Naive thymus-derived CD4-positive, alpha-beta T cell (primary cell): ENCODE data around the gene ZNF816. TPM values are rescaled to one million over a fixed set of nuclear protein-coding genes. Genes with fewer than 3 reads are reported as not detected.

Source experiments
- ATAC-seq: fragments of 150-1000 bp; cut with Tn5 transposase; 2 replicates; pipeline ENCODE4 v1.10.0; 2021; ENCODE audit warnings: mild to moderate bottlenecking, moderate library complexity
- CTCF ChIA-PET: fragments of 350-600 bp; sonication (Branson Sonifier 250); formaldehyde crosslinking; loops from one replicate; lab custom pipeline; 2021; ENCODE audit warnings: antibody characterized with exemption; lab: Charles Lee
- POLR2A ChIA-PET: fragments of 350-600 bp; sonication (Branson Sonifier 250); formaldehyde crosslinking; loops from one replicate; lab custom pipeline; 2021; ENCODE audit warnings: antibody characterized with exemption, inconsistent platforms; lab: Charles Lee
- DNase-seq, 9 donors: peaks; one replicate each; pipeline versions ENCODE4 v3.0.0 to v3.0.0-alpha.2; 2020 to 2022; ENCODE audit warnings: mixed read lengths in 1 of 9
- H3K27ac ChIP-seq: one replicate; pipeline ENCODE4 v1.7.0; 2013; ENCODE audit warnings: mild to moderate bottlenecking, low read depth, low read length, moderate library complexity
- H3K27me3 ChIP-seq, 2 donors: one replicate each; pipeline ENCODE4 v1.7.0; 2013; ENCODE audit warnings: low read length in 2 of 2, mild to moderate bottlenecking in 2 of 2, moderate library complexity in 2 of 2; ENCODE audit not compliant: control insufficient read depth in 2 of 2, insufficient read depth in 2 of 2
- H3K36me3 ChIP-seq, 3 experiments: 1 replicate in 2 of 3; 2 replicates in 1 of 3; pipeline ENCODE4 v1.7.0; 2013; ENCODE audit warnings: low read length in 3 of 3, mild to moderate bottlenecking in 3 of 3, moderate library complexity in 1 of 3; ENCODE audit not compliant: insufficient read depth in 3 of 3, control insufficient read depth in 2 of 3
- H3K4me1 ChIP-seq, 2 donors: one replicate each; pipeline ENCODE4 v1.7.0; 2013; ENCODE audit warnings: low read length in 2 of 2, mild to moderate bottlenecking in 2 of 2, moderate library complexity in 1 of 2; ENCODE audit not compliant: control insufficient read depth in 2 of 2, insufficient read depth in 2 of 2
- H3K4me3 ChIP-seq: 2 replicates; pipeline ENCODE4 v1.7.0; 2013; ENCODE audit warnings: mild to moderate bottlenecking, low read length
- H3K9me3 ChIP-seq, 3 experiments: 1 replicate in 2 of 3; 2 replicates in 1 of 3; pipeline ENCODE4 v1.7.0; 2013; ENCODE audit warnings: low read length in 3 of 3; ENCODE audit not compliant: control insufficient read depth in 2 of 3
- H3K27ac Mint-ChIP-seq, 9 donors: one replicate each; pipeline ENCODE4 v1.8.0; 2020 to 2022; ENCODE audit warnings: mixed read lengths in 9 of 9, mild to moderate bottlenecking in 8 of 9, moderate library complexity in 5 of 9, inconsistent platforms in 2 of 9
- H3K27me3 Mint-ChIP-seq, 5 donors: one replicate each; pipeline ENCODE4 v1.8.0; 2021 to 2022; ENCODE audit warnings: mixed read lengths in 5 of 5, mild to moderate bottlenecking in 1 of 5
- H3K36me3 Mint-ChIP-seq, 5 donors: one replicate each; pipeline ENCODE4 v1.8.0; 2020 to 2022; ENCODE audit warnings: mixed read lengths in 5 of 5, mild to moderate bottlenecking in 3 of 5, inconsistent platforms in 1 of 5
- H3K4me1 Mint-ChIP-seq, 7 donors: one replicate each; pipeline ENCODE4 v1.8.0; 2020 to 2022; ENCODE audit warnings: mixed read lengths in 7 of 7, mild to moderate bottlenecking in 3 of 7, inconsistent platforms in 1 of 7
- H3K4me3 Mint-ChIP-seq, 10 donors: one replicate each; pipeline ENCODE4 v1.8.0; 2020 to 2022; ENCODE audit warnings: mild to moderate bottlenecking in 10 of 10, mixed read lengths in 10 of 10, moderate library complexity in 6 of 10, inconsistent platforms in 2 of 10
- H3K9me3 Mint-ChIP-seq, 11 donors: one replicate each; pipeline ENCODE4 v1.8.0; 2020 to 2022; ENCODE audit warnings: mixed read lengths in 11 of 11, mild to moderate bottlenecking in 4 of 11, inconsistent platforms in 1 of 11, moderate library complexity in 1 of 11
- intact Hi-C, 2 donors: fragments of 100-400 bp; cut with micrococcal nuclease; formaldehyde crosslinking; loops; one replicate each; pipeline ENCODE4 v1.15.1; 2023
- polyA plus RNA-seq, 2 donors: library from polyadenylated mRNA; unstranded; fragments of 300-500 nt; fragmentation: Illumina TruSeq; gene quantifications; one replicate each; pipeline ENCODE4 v1.2.3, GENCODE V29; 2021
- total RNA-seq, 6 experiments: library from RNA in 5 of 6; stranded (reverse) in 5 of 6; gene quantifications; 1 replicate in 5 of 6; 2 replicates in 1 of 6; pipeline ENCODE4 v1.2.3 and lab custom pipeline; 2021 to 2026

The ZNF816 gene
- total and polyA plus RNA-seq, 7 experiments from 2014 or later: 5.0 to 27.7 (median 14.0) TPM

- Mint-ChIP-seq H3K27me3 (peaks cover 0 to 13% (median 0%) of the 10 kb centered on the region in 5 donors), H3K9me3 (peaks cover 7 to 87% (median 36%) of the 10 kb centered on the region in 11 donors), H3K27ac (no peak overlapping the region), H3K36me3 (peaks cover 18 to 46% (median 30%) of the 10 kb centered on the region in 5 donors), H3K4me1 (peaks cover 10 to 14% (median 13%) of the 10 kb centered on the region in 7 donors), H3K4me3 (no peak overlapping the region)
- Histone ChIP-seq H3K27me3 (no peaks in the 10 kb centered on the region), H3K4me1 (peaks cover 4 to 5% of the 10 kb centered on the region in 2 donors), H3K4me3 (no peak overlapping the region), H3K27ac (no peak overlapping the region), H3K36me3 (peaks cover 0 to 12% (median 0%) of the 10 kb centered on the region in 3 experiments), H3K9me3 (peaks cover 0 to 23% (median 5%) of the 10 kb centered on the region in 3 experiments)
- CTCF ChIA-PET: no interaction called here
- POLR2A ChIA-PET: interaction anchor here (0.6 kb wide), 2 partner anchors 272 to 505 kb away, joined by 3 read pairs; no protein-coding TSS in a partner anchor
- intact Hi-C loops: loop anchor here (10.0 kb wide), 5 partner anchors 183 to 1497 kb away; partner anchors contain the start of genes LENG9 (in 1 of the 2), ZNF525 (in 1 of the 2), ZNF600 (in 1 of the 2) and ZNF766 (in 1 of the 2)
- DNase-seq (no peak), ATAC-seq (no peak)
These were observed 5.1 kb upstream of the ZNF816 start for GRCh38 chr19:52967772-52968171.

GRCh38 chr19:52963247-52963618, 552 bp upstream of the ZNF816 start:
- H3K9me3 Mint-ChIP-seq: peaks cover 0 to 92% (median 41%) of the 10 kb centered on the region in 11 donors

GRCh38 chr19:52961981-52962380, 700 bp downstream of the ZNF816 start:
- CTCF ChIA-PET: no interaction called here
- peaks cover 15 to 33% (median 29%) of the 10 kb centered on the region in 7 donors for H3K4me1 Mint-ChIP-seq
- peak overlapping the region; percentile 87 to 96 (median 94) for H3K4me3 Mint-ChIP-seq
- intact Hi-C loops: loop anchor here (1.0 to 10.0 kb wide), 22 partner anchors 20 to 1503 kb away; partner anchors contain the start of genes ZNF160 (in 2 of the 2), ZNF320 (in 2 of the 2), ZNF468 (in 2 of the 2) and ZNF765 (in 2 of the 2)
- Histone ChIP-seq H3K9me3 (peaks cover 3 to 43% (median 26%) of the 10 kb centered on the region in 3 experiments), H3K36me3 (peaks cover 0 to 38% (median 6%) of the 10 kb centered on the region in 3 experiments), H3K27ac (peak overlapping the region; percentile 71), H3K27me3 (no peaks in the 10 kb centered on the region), H3K4me3 (peak overlapping the region; percentile 77), H3K4me1 (peaks cover 12 to 14% of the 10 kb centered on the region in 2 donors)
- H3K36me3 Mint-ChIP-seq: peaks cover 21 to 57% (median 52%) of the 10 kb centered on the region in 5 donors
- peak overlapping the region; percentile 82 to 95 (median 93) for H3K27ac Mint-ChIP-seq
- no peaks in the 10 kb centered on the region for H3K27me3 Mint-ChIP-seq
- DNase-seq (no peak), ATAC-seq (no peak)
- peaks cover 0 to 93% (median 41%) of the 10 kb centered on the region in 11 donors for H3K9me3 Mint-ChIP-seq
- POLR2A ChIA-PET: interaction anchor here (0.6 to 1.0 kb wide), 4 partner anchors 9 to 99 kb away, joined by 3 to 4 read pairs (median 4); no protein-coding TSS in a partner anchor

More at GRCh38 chr19:52963247-52963618, 552 bp upstream of the ZNF816 start:
- H3K4me1 ChIP-seq: peaks cover 12 to 14% of the 10 kb centered on the region in 2 donors
- peaks cover 5 to 39% (median 17%) of the 10 kb centered on the region in 3 experiments for H3K9me3 ChIP-seq
- H3K4me1 Mint-ChIP-seq: peaks cover 15 to 33% (median 29%) of the 10 kb centered on the region in 7 donors
- ChIA-PET POLR2A (interaction anchor here (0.6 to 1.0 kb wide), 5 partner anchors 196 to 515 kb away, joined by 3 to 4 read pairs (median 3); partner anchors contain the start of gene ZNF347), CTCF (no interaction called here)
- no peaks in the 10 kb centered on the region for H3K27me3 Mint-ChIP-seq
- H3K27me3 ChIP-seq: no peaks in the 10 kb centered on the region
- peaks cover 16 to 51% (median 47%) of the 10 kb centered on the region in 5 donors for H3K36me3 Mint-ChIP-seq
- intact Hi-C loops: loop anchor here (2.0 to 10.0 kb wide), 12 partner anchors 40 to 1502 kb away; partner anchors contain the start of genes ZNF468 (in 2 of the 2), ZNF888 (in 2 of the 2), LENG9 (in 1 of the 2) and ZNF320 (in 1 of the 2)
- DNase-seq (peak in 1 of 9 donors; percentile 30), ATAC-seq (no peak)
- peaks cover 0 to 25% (median 0%) of the 10 kb centered on the region in 3 experiments for H3K36me3 ChIP-seq
- peak overlapping the region; percentile 73 for H3K27ac ChIP-seq
- H3K4me3 Mint-ChIP-seq: peak overlapping the region; percentile 87 to 96 (median 94)
- peak overlapping the region; percentile 82 to 95 (median 93) for H3K27ac Mint-ChIP-seq
- H3K4me3 ChIP-seq: peak overlapping the region; percentile 77

- peak overlapping the region in 1 of 10 donors; percentile 93 for H3K4me3 Mint-ChIP-seq
- ATAC-seq (no peak), DNase-seq (no peak)
- H3K4me1 Mint-ChIP-seq: peaks cover 15 to 33% (median 29%) of the 10 kb centered on the region in 7 donors
- H3K4me1 ChIP-seq: peaks cover 12 to 14% of the 10 kb centered on the region in 2 donors
- H3K27ac ChIP-seq: no peak overlapping the region
- H3K27me3 ChIP-seq: no peaks in the 10 kb centered on the region
- H3K36me3 ChIP-seq: peaks cover 8 to 60% (median 23%) of the 10 kb centered on the region in 3 experiments
- no peak overlapping the region for H3K27ac Mint-ChIP-seq
- peaks cover 0 to 65% (median 34%) of the 10 kb centered on the region in 3 experiments for H3K9me3 ChIP-seq
- CTCF ChIA-PET: no interaction called here
- intact Hi-C loops: loop anchor here (5.0 to 10.0 kb wide), 7 partner anchors 102 to 1505 kb away; partner anchors contain the start of genes LENG9 (in 1 of the 2), ZNF468 (in 1 of the 2), ZNF525 (in 1 of the 2) and ZNF600 (in 1 of the 2)
- H3K36me3 Mint-ChIP-seq: peaks cover 37 to 75% (median 71%) of the 10 kb centered on the region in 5 donors
- H3K9me3 Mint-ChIP-seq: peaks cover 13 to 94% (median 59%) of the 10 kb centered on the region in 11 donors
- H3K27me3 Mint-ChIP-seq: no peaks in the 10 kb centered on the region
- POLR2A ChIA-PET: interaction anchor here (0.5 to 0.9 kb wide), 2 partner anchors 11 to 21 kb away, joined by 3 to 5 read pairs; no protein-coding TSS in a partner anchor
- peak overlapping the region; percentile 17 for H3K4me3 ChIP-seq
These were observed 2.9 kb downstream of the ZNF816 start for GRCh38 chr19:52959613-52960295.

- peaks cover 14 to 95% (median 69%) of the 10 kb centered on the region in 11 donors for H3K9me3 Mint-ChIP-seq
- no peaks in the 10 kb centered on the region for H3K27me3 Mint-ChIP-seq
- no peak overlapping the region for H3K4me3 Mint-ChIP-seq
- intact Hi-C loops: no loop called here
- Histone ChIP-seq H3K36me3 (peaks cover 21 to 77% (median 36%) of the 10 kb centered on the region in 3 experiments), H3K4me1 (peaks cover 8% of the 10 kb centered on the region in 2 donors), H3K27ac (no peak overlapping the region), H3K4me3 (no peak overlapping the region), H3K27me3 (no peaks in the 10 kb centered on the region), H3K9me3 (peaks cover under 1 to 82% (median 39%) of the 10 kb centered on the region in 3 experiments)
- ATAC-seq: no peak
- DNase-seq: no peak
- ChIA-PET POLR2A (no interaction called here), CTCF (no interaction called here)
- H3K36me3 Mint-ChIP-seq: peaks cover 46 to 89% (median 82%) of the 10 kb centered on the region in 5 donors
- H3K4me1 Mint-ChIP-seq: peaks cover 5 to 20% (median 16%) of the 10 kb centered on the region in 7 donors
- no peak overlapping the region for H3K27ac Mint-ChIP-seq
These were observed 5.1 kb downstream of the ZNF816 start for GRCh38 chr19:52957591-52957990.

GRCh38 chr19:52956917-52957316, 5.8 kb downstream of the ZNF816 start:
- H3K36me3 Mint-ChIP-seq: peaks cover 53 to 96% (median 88%) of the 10 kb centered on the region in 5 donors
- Histone ChIP-seq H3K36me3 (peaks cover 28 to 84% (median 43%) of the 10 kb centered on the region in 3 experiments), H3K27me3 (no peaks in the 10 kb centered on the region), H3K4me1 (peaks cover 6% of the 10 kb centered on the region in 2 donors), H3K9me3 (peaks cover 7 to 89% (median 46%) of the 10 kb centered on the region in 3 experiments), H3K27ac (no peak overlapping the region), H3K4me3 (no peak overlapping the region)
- ChIA-PET POLR2A (no interaction called here), CTCF (no interaction called here)
- intact Hi-C loops: no loop called here
- H3K4me3 Mint-ChIP-seq: no peak overlapping the region
- peaks cover 3 to 15% (median 11%) of the 10 kb centered on the region in 7 donors for H3K4me1 Mint-ChIP-seq
- no peak overlapping the region for H3K27ac Mint-ChIP-seq
- DNase-seq (no peak), ATAC-seq (no peak)
- no peaks in the 10 kb centered on the region for H3K27me3 Mint-ChIP-seq
- H3K9me3 Mint-ChIP-seq: peaks cover 16 to 96% (median 76%) of the 10 kb centered on the region in 11 donors
